GM20000 (cell line): ENCODE measurements around the gene MUC2.

Source experiments
- DNase-seq: peaks from one replicate; pipeline ENCODE4 v3.0.0; 2012; ENCODE audit warnings: low spot score
- CTCF ChIP-seq: IDR thresholded peaks from 2 replicates; pipeline ENCODE4 v1.5.1; 2012; ENCODE audit warnings: mild to moderate bottlenecking, control low read depth; ENCODE audit errors: extremely low read depth, missing control alignments

Gene MUC2

GRCh38 chr11:1049071-1049405 lies 25.6 kb upstream of the MUC2 start:
- no peak for DNase-seq
- no peak for TF ChIP-seq CTCF

- DNase-seq: no peak
- TF ChIP-seq CTCF: no peak
Observed at GRCh38 chr11:1049431-1049891, 25.2 kb upstream of the MUC2 start.

- no peak for DNase-seq
- TF ChIP-seq CTCF: no peak
Observed at GRCh38 chr11:1049911-1050580, 24.6 kb upstream of the MUC2 start.

- peak; percentile 97 for TF ChIP-seq CTCF
- DNase-seq: peak; percentile 94
Observed at GRCh38 chr11:1050581-1051355, 23.9 kb upstream of the MUC2 start.

- DNase-seq: no peak
- no peak for TF ChIP-seq CTCF
Observed at GRCh38 chr11:1051356-1052132, 23.1 kb upstream of the MUC2 start.

- TF ChIP-seq CTCF: no peak
- no peak for DNase-seq
Observed at GRCh38 chr11:1052133-1053011, 22.3 kb upstream of the MUC2 start.
